ENCODE results near the gene AK6. TPM values are rescaled to one million over a fixed set of nuclear protein-coding genes. Genes with fewer than 3 reads are reported as not detected.

The AK6 gene
- 25.7 and 32.8 TPM in 2 replicates for total RNA-seq

GRCh38 chr5:69369340-69370121, at the start of gene AK6, which contains the start of the genes RAD17 and TAF9:
AK6 (minus strand) TSS chr5:69369520; CDS start chr5:69369490, 30 bp downstream.
RAD17 (plus strand) TSS chr5:69369818; CDS start chr5:69372209, 2,391 bp downstream.
TAF9 (minus strand) TSS chr5:69369520; CDS start chr5:69365737, 3,783 bp downstream.

DNA sequence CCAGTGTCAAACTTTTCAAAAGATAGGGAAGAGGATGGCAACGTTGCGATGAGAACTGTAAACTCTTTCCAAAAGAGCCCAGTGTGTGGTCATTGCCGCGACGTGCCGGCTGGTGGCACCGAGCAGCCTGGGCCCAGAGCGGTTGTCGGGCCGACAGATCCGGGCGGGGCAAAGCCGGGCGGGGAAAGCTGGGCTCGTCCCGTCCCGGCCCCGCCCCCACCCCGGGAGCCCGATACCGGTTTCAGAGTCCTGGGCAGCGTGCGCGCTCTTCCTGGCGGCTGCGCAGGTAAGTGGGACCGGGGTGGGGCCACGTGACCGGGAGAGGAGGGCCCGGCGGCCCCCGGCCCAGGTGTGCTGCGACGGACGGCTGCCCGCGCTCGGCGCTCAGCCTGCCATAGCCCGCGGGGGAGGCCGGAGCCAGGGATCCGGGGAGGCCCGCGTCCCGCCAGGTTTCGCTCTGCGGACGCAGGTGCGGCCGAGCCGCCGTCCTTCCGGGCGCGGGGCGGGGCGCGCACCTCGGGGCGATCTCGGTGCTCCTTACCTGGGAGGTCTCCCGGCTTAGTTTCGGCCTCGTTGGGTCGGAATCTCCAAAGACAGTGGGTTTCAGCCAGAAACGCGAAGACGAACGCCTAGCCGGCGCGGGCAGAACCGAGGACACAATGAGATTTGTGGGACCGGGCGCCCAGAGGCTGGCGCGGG, 45.7 kb upstream of the AK6 start, which contains the start of gene MARVELD2:
MARVELD2 (plus strand) TSS at position 232 of the 699 bp plus-strand sequence. CDS start 4,270 bp downstream, outside the sequence.

Other genes starting within 250 kb of the AK6 start
- 156 and 204 TPM in 2 replicates for gene CCNB1, start 202.4 kb downstream of the AK6 start, total RNA-seq
- gene CENPH, start 179.9 kb downstream of the AK6 start, total RNA-seq = 15.1 and 23.7 TPM in 2 replicates
- gene CDK7, start 134.6 kb downstream of the AK6 start, total RNA-seq = 40.8 and 46.1 TPM in 2 replicates
- 3.3 and 3.7 TPM in 2 replicates for gene CCDC125, start 36.7 kb downstream of the AK6 start, total RNA-seq
- 90.7 and 97.4 TPM in 2 replicates for gene TAF9, start within 50 bp of the AK6 start, total RNA-seq
- gene RAD17, start 298 bp upstream of the AK6 start, total RNA-seq = 15.8 and 16.8 TPM in 2 replicates
- gene MARVELD2, start 45.6 kb upstream of the AK6 start, total RNA-seq = under 0.01 and 2.0 TPM in 2 replicates
- gene OCLN, start 123.3 kb upstream of the AK6 start, total RNA-seq = 5.5 and 7.3 TPM in 2 replicates
- 40.4 and 55.5 TPM in 2 replicates for gene GTF2H2C, start 190.7 kb upstream of the AK6 start, total RNA-seq

Measured in subcutaneous preadipocyte (primary cell).